Common myeloid progenitor, CD34-positive (primary cell): Measurements from ENCODE around the gene OSBP2.

Experiments used
- CTCF ChIA-PET: fragments of 350-600 bp; sonication (Branson Sonifier 250); formaldehyde crosslinking; loops from one replicate; lab custom pipeline; 2021; ENCODE audit warnings: antibody characterized with exemption; lab: Charles Lee
- POLR2A ChIA-PET: fragments of 350-600 bp; sonication (Branson Sonifier 250); formaldehyde crosslinking; loops from one replicate; lab custom pipeline; 2021; ENCODE audit warnings: antibody characterized with exemption; lab: Charles Lee
- DNase-seq, 3 donors: peaks; one replicate each; pipeline versions ENCODE4 v3.0.0 to v3.0.0-alpha.2; 2013
- H3K27ac ChIP-seq, 2 experiments: 1 replicate in 1 of 2; 2 replicates in 1 of 2; pipeline ENCODE4 v1.7.0; 2013; ENCODE audit warnings: inconsistent platforms in 2 of 2, low read length in 2 of 2, mild to moderate bottlenecking in 2 of 2, low read depth in 1 of 2, moderate library complexity in 1 of 2; ENCODE audit not compliant: severe bottlenecking in 2 of 2, insufficient read depth in 1 of 2, poor library complexity in 1 of 2
- H3K27me3 ChIP-seq, 5 experiments: replicated peaks in 2 of 5; 1 replicate in 3 of 5; 2 replicates in 2 of 5; pipeline versions ENCODE4 v1.6.1 to v1.7.0; 2013; ENCODE audit warnings: low read length in 4 of 5, mild to moderate bottlenecking in 2 of 5, moderate library complexity in 2 of 5, inconsistent platforms in 1 of 5; ENCODE audit not compliant: insufficient read depth in 5 of 5, control insufficient read depth in 4 of 5
- H3K36me3 ChIP-seq, 4 experiments: 1 replicate in 2 of 4; 2 replicates in 2 of 4; pipeline versions ENCODE4 v1.6.1 to v1.7.0; 2013; ENCODE audit warnings: low read length in 3 of 4, control low read depth in 1 of 4, mild to moderate bottlenecking in 1 of 4; ENCODE audit not compliant: control insufficient read depth in 4 of 4, insufficient read depth in 4 of 4
- H3K4me1 ChIP-seq, 4 experiments: 1 replicate in 3 of 4; 2 replicates in 1 of 4; pipeline versions ENCODE4 v1.6.1 to v1.7.1; 2013; ENCODE audit warnings: low read length in 3 of 4, mild to moderate bottlenecking in 3 of 4, control low read depth in 1 of 4, inconsistent platforms in 1 of 4, moderate library complexity in 1 of 4; ENCODE audit not compliant: control insufficient read depth in 4 of 4, insufficient read depth in 4 of 4; ENCODE audit errors: control extremely low read depth in 1 of 4
- H3K4me3 ChIP-seq, 7 experiments: 1 replicate in 4 of 7; 2 replicates in 3 of 7; pipeline versions ENCODE4 v1.5.1 to v1.7.0; 2013; ENCODE audit warnings: mild to moderate bottlenecking in 7 of 7, low read length in 6 of 7, moderate library complexity in 6 of 7, inconsistent platforms in 2 of 7, low read depth in 2 of 7, control low read depth in 1 of 7; ENCODE audit not compliant: insufficient read depth in 4 of 7, control insufficient read depth in 1 of 7; ENCODE audit errors: extremely low read depth in 1 of 7
- H3K9me3 ChIP-seq, 5 experiments: 1 replicate in 4 of 5; 2 replicates in 1 of 5; pipeline versions ENCODE4 v1.6.1 to v1.7.1; 2013; ENCODE audit warnings: low read length in 4 of 5, mild to moderate bottlenecking in 2 of 5, inconsistent platforms in 1 of 5, low read depth in 1 of 5, moderate library complexity in 1 of 5; ENCODE audit not compliant: control insufficient read depth in 4 of 5, insufficient read depth in 2 of 5; ENCODE audit errors: control extremely low read depth in 1 of 5
- WGBS: methylation state at CpG from one replicate; pipeline ENCODE4 v1.1.5; 2013; ENCODE audit not compliant: insufficient coverage; 5-methylcytosine and 5-hydroxymethylcytosine counted together

OSBP2 gene

DNA sequence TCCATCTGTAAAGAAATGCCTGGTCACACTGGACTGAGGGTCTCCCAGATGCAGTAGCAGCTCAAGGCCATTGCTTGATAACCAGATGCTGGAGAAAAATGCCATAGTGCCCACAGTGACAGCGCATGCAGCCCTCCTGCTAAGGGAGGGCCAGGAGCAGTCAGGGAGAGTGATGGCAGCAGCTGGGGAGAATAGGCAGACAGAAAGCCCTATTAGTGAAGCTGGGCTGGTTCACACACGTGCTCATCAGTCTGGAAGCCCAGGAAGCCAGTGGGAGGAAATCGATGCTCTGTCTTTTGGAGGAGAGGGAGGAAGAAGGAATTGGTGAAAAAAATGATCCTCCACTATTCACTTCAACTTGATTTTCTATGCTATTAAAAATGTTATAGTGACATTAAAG lies 82.9 kb downstream of the OSBP2 start:
- whole genome bisulfite sequencing = 80% methylated on average over 1 of the region's 3 CpGs
- DNase-seq = no peak
- Histone ChIP-seq H3K9me3 (no peaks in the 10 kb centered on the region), H3K36me3 (no peaks in the 10 kb centered on the region), H3K4me1 (peaks cover 6 to 30% (median 15%) of the 10 kb centered on the region in 4 experiments), H3K27ac (no peak overlapping the region), H3K4me3 (no peak overlapping the region), H3K27me3 (no peaks in the 10 kb centered on the region)
- CTCF ChIA-PET = interaction anchor here (0.8 to 1.3 kb wide), 2 partner anchors 15 to 146 kb away, joined by 3 read pairs; no protein-coding TSS in a partner anchor
- POLR2A ChIA-PET = interaction anchor here (0.6 kb wide), 1 partner anchor 127 kb away, joined by 7 read pairs; no protein-coding TSS in a partner anchor

DNA sequence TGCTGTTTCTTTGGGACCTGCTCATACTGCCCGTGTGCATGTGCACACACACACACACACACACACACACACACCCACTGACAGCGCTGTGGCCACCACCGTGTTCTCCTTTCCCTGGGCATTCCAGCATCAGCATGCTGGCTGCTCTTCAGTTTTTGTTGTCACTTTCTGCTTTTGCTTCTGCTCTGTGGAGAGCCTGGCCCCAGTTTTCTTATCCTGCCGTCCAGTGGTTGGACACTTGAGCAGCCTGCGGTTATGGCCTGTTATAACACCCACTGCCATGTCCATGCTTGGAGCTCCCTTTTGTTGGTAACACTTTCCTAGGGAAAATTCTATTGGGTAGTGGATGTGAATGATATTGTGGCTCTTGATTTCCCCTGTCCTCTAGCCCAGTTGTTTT lies 83.6 kb downstream of the OSBP2 start:
- WGBS = 96% methylated on average over 2 of the region's 5 CpGs
- Histone ChIP-seq H3K9me3 (no peaks in the 10 kb centered on the region), H3K4me1 (peaks cover 6 to 30% (median 15%) of the 10 kb centered on the region in 4 experiments), H3K27me3 (no peaks in the 10 kb centered on the region), H3K27ac (no peak overlapping the region), H3K4me3 (no peak overlapping the region), H3K36me3 (no peaks in the 10 kb centered on the region)
- ChIA-PET CTCF (interaction anchor here (1.3 kb wide), 1 partner anchor 16 kb away, joined by 3 read pairs; no protein-coding TSS in a partner anchor), POLR2A (interaction anchor here (0.6 kb wide), 1 partner anchor 127 kb away, joined by 7 read pairs; no protein-coding TSS in a partner anchor)
- DNase-seq = no peak

DNA sequence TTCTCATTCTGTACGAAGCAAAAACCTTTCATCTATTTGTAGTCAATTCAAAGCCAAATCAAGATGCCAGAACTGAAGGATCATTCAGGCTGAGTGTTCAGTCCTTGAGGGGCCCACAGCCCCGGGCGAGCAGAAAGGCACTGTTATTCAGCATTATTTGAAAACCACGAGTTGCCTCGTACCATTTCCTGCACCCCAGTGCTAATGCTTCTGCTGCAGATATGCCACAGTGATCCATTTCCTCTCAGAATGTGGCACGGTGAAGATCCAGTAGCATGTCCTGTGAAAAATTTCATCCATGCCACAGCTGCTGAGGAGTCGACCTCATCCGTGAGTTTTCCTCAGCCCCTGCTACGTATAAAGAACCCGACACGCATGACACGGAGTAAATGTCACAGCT lies 85.4 kb downstream of the OSBP2 start:
- no peaks in the 10 kb centered on the region for H3K27me3 ChIP-seq
- WGBS = 8% methylated on average over 10 of the region's 12 CpGs
- peaks cover 6 to 30% (median 15%) of the 10 kb centered on the region in 4 experiments for H3K4me1 ChIP-seq
- DNase-seq = peak; percentile 67 to 86 (median 85)
- ChIA-PET CTCF (no interaction called here), POLR2A (interaction anchor here (0.6 to 0.7 kb wide), 2 partner anchors 13 to 156 kb away, joined by 3 read pairs; no protein-coding TSS in a partner anchor)
- no peaks in the 10 kb centered on the region for H3K9me3 ChIP-seq
- H3K4me3 ChIP-seq = peak overlapping the region in 3 of 7 experiments; percentile 28 to 37 (median 28)
- no peaks in the 10 kb centered on the region for H3K36me3 ChIP-seq
- H3K27ac ChIP-seq = no peak overlapping the region

DNA sequence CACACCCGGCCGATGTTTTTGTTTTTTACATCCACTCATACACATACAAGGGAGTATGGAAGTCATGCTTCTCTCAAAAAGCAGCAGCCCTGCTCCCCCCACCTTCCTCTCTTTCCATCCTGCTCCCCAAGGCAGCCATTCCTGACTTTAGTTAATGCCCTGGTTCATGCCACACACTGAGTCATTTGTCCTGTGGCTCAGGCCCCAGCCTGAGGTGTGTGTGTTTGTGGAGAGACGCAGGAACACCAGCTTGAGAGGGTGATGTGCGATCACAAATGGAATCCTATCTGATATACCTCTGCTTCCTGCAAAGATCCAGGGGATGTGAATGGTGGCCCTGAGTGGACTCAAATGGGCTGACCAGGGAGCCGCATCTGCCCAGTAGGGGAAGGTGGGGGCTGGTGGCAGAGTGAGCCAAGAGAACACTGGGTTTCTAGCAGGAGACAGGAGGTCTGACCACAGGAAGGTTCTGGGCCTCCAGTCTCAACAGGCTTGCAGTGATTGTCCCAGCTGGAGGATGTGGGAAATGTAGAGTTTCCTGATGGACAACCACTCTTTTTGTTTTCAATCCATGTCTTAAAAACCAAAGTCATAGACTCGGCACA lies 86.7 kb downstream of the OSBP2 start:
- CTCF ChIA-PET = no interaction called here
- H3K4me1 ChIP-seq = peaks cover 6 to 30% (median 14%) of the 10 kb centered on the region in 4 experiments
- no peaks in the 10 kb centered on the region for H3K36me3 ChIP-seq
- DNase-seq = no peak
- no peak overlapping the region for H3K4me3 ChIP-seq
- no peaks in the 10 kb centered on the region for H3K27me3 ChIP-seq
- no peaks in the 10 kb centered on the region for H3K9me3 ChIP-seq
- WGBS = 95% methylated on average over 5 of the region's 6 CpGs
- H3K27ac ChIP-seq = no peak overlapping the region
- POLR2A ChIA-PET = interaction anchor here (0.6 kb wide), 1 partner anchor 451 kb away, joined by 5 read pairs; no protein-coding TSS in a partner anchor

DNA sequence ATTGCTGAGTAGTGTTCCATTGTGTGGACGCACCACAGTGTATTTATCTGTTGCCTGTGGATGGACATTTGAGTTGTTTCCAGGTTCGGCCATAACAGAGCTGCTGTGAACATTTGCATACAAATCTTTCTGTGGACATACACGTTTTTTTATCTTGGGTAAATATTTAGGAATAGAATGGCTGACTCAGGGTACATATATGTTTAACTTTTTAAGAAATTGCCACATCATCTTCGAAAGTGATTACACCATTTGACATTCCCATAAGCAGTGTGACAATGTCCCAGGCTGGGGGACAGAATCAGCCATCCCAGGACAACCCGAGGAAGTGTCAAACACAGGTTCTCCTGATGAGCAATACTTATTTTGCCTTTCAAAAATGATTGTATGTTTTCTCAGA lies 87.9 kb downstream of the OSBP2 start:
- WGBS = 100% methylated on average over 3 of the region's 5 CpGs

DNA sequence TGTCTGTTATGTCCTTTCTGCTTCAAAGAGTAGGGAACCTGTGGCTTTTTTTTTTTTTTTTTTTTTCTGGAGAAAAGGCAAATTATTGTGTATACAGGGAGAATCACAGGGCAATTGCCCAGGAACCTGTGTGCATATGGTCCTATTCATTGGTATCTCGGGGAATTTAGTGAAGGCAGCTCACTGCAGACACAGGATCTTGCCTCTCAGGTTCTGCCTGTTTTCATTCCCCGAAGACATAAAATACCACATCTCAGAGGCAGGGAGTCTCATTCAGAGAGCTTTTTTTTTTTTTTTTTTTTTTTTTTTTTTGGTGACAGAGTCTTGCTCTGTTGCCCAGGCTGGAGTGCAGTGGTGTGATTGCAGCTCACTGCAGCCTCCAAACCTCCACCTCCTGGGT lies 88.3 kb downstream of the OSBP2 start:
- ChIA-PET CTCF (interaction anchor here (0.7 kb wide), 1 partner anchor 47 kb away, joined by 3 read pairs; no protein-coding TSS in a partner anchor), POLR2A (interaction anchor here (0.6 kb wide), 1 partner anchor 202 kb away, joined by 5 read pairs; no protein-coding TSS in a partner anchor)
- H3K27me3 ChIP-seq = no peaks in the 10 kb centered on the region
- no peaks in the 10 kb centered on the region for H3K36me3 ChIP-seq
- DNase-seq = no peak
- no peaks in the 10 kb centered on the region for H3K9me3 ChIP-seq
- H3K27ac ChIP-seq = no peak overlapping the region
- WGBS = 100% methylated on average over 1 of the region's 2 CpGs
- H3K4me3 ChIP-seq = no peak overlapping the region
- H3K4me1 ChIP-seq = peaks cover 6 to 23% (median 13%) of the 10 kb centered on the region in 4 experiments

More for the DNA sequence above, 87.9 kb downstream of the OSBP2 start:
- ChIA-PET POLR2A (no interaction called here), CTCF (interaction anchor here (0.7 kb wide), 1 partner anchor 46 kb away, joined by 3 read pairs; no protein-coding TSS in a partner anchor)
- Histone ChIP-seq H3K27ac (no peak overlapping the region), H3K4me3 (no peak overlapping the region), H3K9me3 (no peaks in the 10 kb centered on the region), H3K36me3 (no peaks in the 10 kb centered on the region), H3K4me1 (peaks cover 6 to 25% (median 13%) of the 10 kb centered on the region in 4 experiments), H3K27me3 (no peaks in the 10 kb centered on the region)
- DNase-seq = no peak

DNA sequence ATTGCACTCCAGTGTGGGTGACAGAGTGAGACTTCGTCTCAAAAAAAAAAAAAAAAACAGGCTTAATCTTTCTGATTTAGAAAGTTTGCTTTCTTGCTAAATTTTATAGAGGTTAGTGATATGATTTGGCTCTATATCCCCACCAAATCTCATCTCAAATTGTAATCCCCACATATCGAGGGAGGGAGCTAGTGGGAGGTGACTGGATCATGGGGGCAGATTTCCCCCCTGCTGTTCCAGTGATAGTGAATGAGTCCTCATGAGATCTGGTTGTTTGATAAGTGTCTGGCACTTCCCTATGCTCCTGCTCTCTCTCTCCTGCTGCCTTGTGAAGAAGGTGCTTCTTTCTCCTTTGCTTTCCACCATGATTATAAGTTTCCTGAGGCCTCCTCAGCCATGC lies 90.9 kb downstream of the OSBP2 start:
- Histone ChIP-seq H3K9me3 (no peaks in the 10 kb centered on the region), H3K4me1 (peaks cover 0 to 7% (median under 1%) of the 10 kb centered on the region in 4 experiments), H3K4me3 (no peak overlapping the region), H3K27me3 (no peaks in the 10 kb centered on the region), H3K27ac (no peak overlapping the region), H3K36me3 (no peaks in the 10 kb centered on the region)
- ChIA-PET CTCF (no interaction called here), POLR2A (no interaction called here)
- no peak for DNase-seq
- no CpG with 5 or more reads among the region's 2 CpGs for WGBS
